K562 (cell line): ENCODE data around the gene CS. TPM values are rescaled to one million over a fixed set of nuclear protein-coding genes. Genes with fewer than 3 reads are reported as not detected.
A peak's percentile ranks its signal among the peaks of the same experiment; 100 is the strongest.

ENCODE experiments used
- EZH2 ChIP-seq: IDR thresholded peaks from 2 replicates; pipeline ENCODE4 v1.6.1; 2012; ENCODE audit warnings: low read depth, mild to moderate bottlenecking, inconsistent platforms, low read length, borderline replicate concordance
- HDGF ChIP-seq: fragments of 450-650 bp; IDR thresholded peaks from 2 replicates; pipeline ENCODE4 v1.6.1; 2016
- L3MBTL2 ChIP-seq: fragments of 450-650 bp; IDR thresholded peaks from 2 replicates; pipeline ENCODE4 v1.6.1; 2016; ENCODE audit warnings: mild to moderate bottlenecking, moderate library complexity
- MBD2 ChIP-seq: sonication (generic); IDR thresholded peaks from 2 replicates; pipeline ENCODE4 v1.6.1; 2016; ENCODE audit warnings: low read depth, borderline replicate concordance
- MTA1 ChIP-seq: fragments of 450-650 bp; IDR thresholded peaks from 2 replicates; pipeline ENCODE4 v1.6.1; 2017; ENCODE audit warnings: borderline replicate concordance
- MTA3 ChIP-seq: fragments of 450-650 bp; formaldehyde crosslinking; IDR thresholded peaks from 2 replicates; pipeline ENCODE4 v1.6.1; 2017; ENCODE audit warnings: mild to moderate bottlenecking, borderline replicate concordance
- NFXL1 ChIP-seq: fragments of 450-650 bp; formaldehyde crosslinking; IDR thresholded peaks from 2 replicates; pipeline ENCODE4 v1.4.0; 2021; ENCODE audit warnings: mild to moderate bottlenecking
- PCBP2 ChIP-seq: fragments of 200-400 bp; formaldehyde crosslinking; IDR thresholded peaks from 2 replicates; pipeline ENCODE4 v1.6.1; 2018; ENCODE audit warnings: low read length, low read depth, mild to moderate bottlenecking, moderate library complexity; ENCODE audit not compliant: poor library complexity, severe bottlenecking
- SP2 ChIP-seq: IDR thresholded peaks from 2 replicates; pipeline ENCODE4 v1.6.1; 2011; ENCODE audit warnings: mild to moderate bottlenecking, low read depth, low read length, moderate library complexity; ENCODE audit not compliant: poor library complexity, severe bottlenecking; ENCODE audit errors: extremely low read depth
- ZNF23 ChIP-seq: fragments of 250-450 bp; sonication (Bioruptor Pico); IDR thresholded peaks from 2 replicates; pipeline ENCODE4 v1.4.0; 2020; ENCODE audit warnings: mild to moderate bottlenecking
- ZNF253 ChIP-seq: fragments of 250-450 bp; sonication (Bioruptor Pico); conservative IDR thresholded peaks from 2 replicates; pipeline ENCODE4 v1.6.1; 2021; ENCODE audit warnings: mild to moderate bottlenecking
- ZNF444 ChIP-seq: fragments of 250-450 bp; sonication (Bioruptor Pico); IDR thresholded peaks from 2 replicates; pipeline ENCODE4 v1.4.0; 2020; ENCODE audit warnings: mild to moderate bottlenecking, moderate library complexity
- ZNF583 ChIP-seq: fragments of 250-450 bp; sonication (Bioruptor Pico); IDR thresholded peaks from 2 replicates; pipeline ENCODE4 v1.4.0; 2020
- polyA plus RNA-seq, 8 experiments: library from polyadenylated mRNA; depleted of rRNA in 4 of 8; stranded (reverse) in 5 of 8; unstranded in 3 of 8; fragments of >200 nt; fragmentation: Nextera tagmentation in 2 of 8; fragmentation: Illumina TruSeq in 1 of 8; extraction: Ambion mirVana in 2 of 8; extraction: Trizol in 1 of 8; gene quantifications; 2 replicates each; pipeline versions ENCODE4 v1.2.1 to v1.2.3, GENCODE V29; 2011 to 2014; ENCODE audit warnings: inconsistent platforms in 1 of 8, missing spikeins in 1 of 8
- total RNA-seq, 7 experiments: library from RNA; depleted of rRNA in 6 of 7; stranded (reverse); fragments of >200 nt in 6 of 7; fragmentation: Illumina TruSeq in 2 of 7; extraction: Trizol in 2 of 7; gene quantifications; 2 replicates each; pipeline versions ENCODE4 v1.2.1 to v1.2.3, GENCODE V29; 2011 to 2021; ENCODE audit warnings: low replicate concordance in 1 of 7
- TF ChIP-seq, protein P1 (sequence below): fragments of 450-650 bp; conservative IDR thresholded peaks from 2 replicates; pipeline ENCODE4 v1.6.1; 2016; ENCODE audit warnings: missing genetic modification characterization, low read depth, mild to moderate bottlenecking, missing compliant biosample characterization, moderate library complexity
- TF ChIP-seq, protein P2 (sequence below): fragments of 250-450 bp; sonication (Bioruptor Pico); IDR thresholded peaks from 2 replicates; pipeline ENCODE4 v1.5.1; 2021; ENCODE audit warnings: mild to moderate bottlenecking
- TF ChIP-seq, protein P3 (sequence below): sonication (generic); formaldehyde crosslinking; IDR thresholded peaks from 2 replicates; pipeline ENCODE4 v1.8.0; 2022; ENCODE audit warnings: missing genetic modification reagents, mild to moderate bottlenecking, borderline replicate concordance
- TF ChIP-seq, protein P4 (sequence below): fragments of 250-450 bp; sonication (Bioruptor Pico); IDR thresholded peaks from 2 replicates; pipeline ENCODE4 v1.8.0; 2021; ENCODE audit warnings: borderline replicate concordance, mild to moderate bottlenecking, moderate library complexity; ENCODE audit not compliant: poor library complexity, severe bottlenecking
- TF ChIP-seq, protein P5 (sequence below): fragments of 250-450 bp; sonication (Bioruptor Pico); IDR thresholded peaks from 2 replicates; pipeline ENCODE4 v1.8.0; 2022; ENCODE audit warnings: moderate library complexity, mild to moderate bottlenecking, inconsistent platforms
- TF ChIP-seq, protein P6 (sequence below): fragments of 250-450 bp; sonication (Bioruptor Pico); IDR thresholded peaks from 2 replicates; pipeline ENCODE4 v1.8.0; 2022; ENCODE audit warnings: inconsistent platforms, mild to moderate bottlenecking, moderate library complexity, borderline replicate concordance
- TF ChIP-seq, protein P7 (sequence below): fragments of 450-650 bp; IDR thresholded peaks from 2 replicates; pipeline ENCODE4 v1.6.1; 2016; ENCODE audit warnings: low read depth, mild to moderate bottlenecking, moderate library complexity

CS gene
- total and polyA plus RNA-seq, 9 of the 15 experiments (the other 6 are each of a cell fraction or from before 2014, with no cell fraction given): 99.9 to 390 (median 149) TPM

- peak; percentile 28; the same call in 1 of the 2 replicates for TF ChIP-seq MTA3
- TF ChIP-seq EZH2: no peak
- TF ChIP-seq, protein P1, sequence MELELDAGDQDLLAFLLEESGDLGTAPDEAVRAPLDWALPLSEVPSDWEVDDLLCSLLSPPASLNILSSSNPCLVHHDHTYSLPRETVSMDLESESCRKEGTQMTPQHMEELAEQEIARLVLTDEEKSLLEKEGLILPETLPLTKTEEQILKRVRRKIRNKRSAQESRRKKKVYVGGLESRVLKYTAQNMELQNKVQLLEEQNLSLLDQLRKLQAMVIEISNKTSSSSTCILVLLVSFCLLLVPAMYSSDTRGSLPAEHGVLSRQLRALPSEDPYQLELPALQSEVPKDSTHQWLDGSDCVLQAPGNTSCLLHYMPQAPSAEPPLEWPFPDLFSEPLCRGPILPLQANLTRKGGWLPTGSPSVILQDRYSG: no peak
- no peak for TF ChIP-seq ZNF23 (CRISPR knock-in tag)
- TF ChIP-seq, protein P2, sequence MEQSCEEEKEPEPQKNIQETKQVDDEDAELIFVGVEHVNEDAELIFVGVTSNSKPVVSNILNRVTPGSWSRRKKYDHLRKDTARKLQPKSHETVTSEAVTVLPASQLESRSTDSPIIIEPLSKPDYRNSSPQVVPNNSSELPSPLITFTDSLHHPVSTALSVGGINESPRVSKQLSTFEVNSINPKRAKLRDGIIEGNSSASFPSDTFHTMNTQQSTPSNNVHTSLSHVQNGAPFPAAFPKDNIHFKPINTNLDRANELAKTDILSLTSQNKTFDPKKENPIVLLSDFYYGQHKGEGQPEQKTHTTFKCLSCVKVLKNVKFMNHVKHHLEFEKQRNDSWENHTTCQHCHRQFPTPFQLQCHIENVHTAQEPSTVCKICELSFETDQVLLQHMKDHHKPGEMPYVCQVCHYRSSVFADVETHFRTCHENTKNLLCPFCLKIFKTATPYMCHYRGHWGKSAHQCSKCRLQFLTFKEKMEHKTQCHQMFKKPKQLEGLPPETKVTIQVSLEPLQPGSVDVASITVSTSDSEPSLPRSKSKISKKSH: no peak
- TF ChIP-seq HDGF: no peak
- TF ChIP-seq, protein P3, sequence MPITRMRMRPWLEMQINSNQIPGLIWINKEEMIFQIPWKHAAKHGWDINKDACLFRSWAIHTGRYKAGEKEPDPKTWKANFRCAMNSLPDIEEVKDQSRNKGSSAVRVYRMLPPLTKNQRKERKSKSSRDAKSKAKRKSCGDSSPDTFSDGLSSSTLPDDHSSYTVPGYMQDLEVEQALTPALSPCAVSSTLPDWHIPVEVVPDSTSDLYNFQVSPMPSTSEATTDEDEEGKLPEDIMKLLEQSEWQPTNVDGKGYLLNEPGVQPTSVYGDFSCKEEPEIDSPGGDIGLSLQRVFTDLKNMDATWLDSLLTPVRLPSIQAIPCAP (CRISPR knock-in tag): no peak
- TF ChIP-seq, protein P4, sequence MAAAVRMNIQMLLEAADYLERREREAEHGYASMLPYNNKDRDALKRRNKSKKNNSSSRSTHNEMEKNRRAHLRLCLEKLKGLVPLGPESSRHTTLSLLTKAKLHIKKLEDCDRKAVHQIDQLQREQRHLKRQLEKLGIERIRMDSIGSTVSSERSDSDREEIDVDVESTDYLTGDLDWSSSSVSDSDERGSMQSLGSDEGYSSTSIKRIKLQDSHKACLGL (CRISPR knock-in tag): no peak
- TF ChIP-seq, protein P5, sequence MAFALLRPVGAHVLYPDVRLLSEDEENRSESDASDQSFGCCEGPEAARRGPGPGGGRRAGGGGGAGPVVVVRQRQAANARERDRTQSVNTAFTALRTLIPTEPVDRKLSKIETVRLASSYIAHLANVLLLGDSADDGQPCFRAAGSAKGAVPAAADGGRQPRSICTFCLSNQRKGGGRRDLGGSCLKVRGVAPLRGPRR (CRISPR knock-in tag): no peak
- TF ChIP-seq L3MBTL2: peak; percentile 85
- TF ChIP-seq ZNF444: no peak
- TF ChIP-seq, protein P6, sequence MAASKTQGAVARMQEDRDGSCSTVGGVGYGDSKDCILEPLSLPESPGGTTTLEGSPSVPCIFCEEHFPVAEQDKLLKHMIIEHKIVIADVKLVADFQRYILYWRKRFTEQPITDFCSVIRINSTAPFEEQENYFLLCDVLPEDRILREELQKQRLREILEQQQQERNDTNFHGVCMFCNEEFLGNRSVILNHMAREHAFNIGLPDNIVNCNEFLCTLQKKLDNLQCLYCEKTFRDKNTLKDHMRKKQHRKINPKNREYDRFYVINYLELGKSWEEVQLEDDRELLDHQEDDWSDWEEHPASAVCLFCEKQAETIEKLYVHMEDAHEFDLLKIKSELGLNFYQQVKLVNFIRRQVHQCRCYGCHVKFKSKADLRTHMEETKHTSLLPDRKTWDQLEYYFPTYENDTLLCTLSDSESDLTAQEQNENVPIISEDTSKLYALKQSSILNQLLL (CRISPR knock-in tag): no peak
- TF ChIP-seq PCBP2: no peak
- no peak for TF ChIP-seq ZNF253 (CRISPR knock-in tag)
- TF ChIP-seq ZNF583 (CRISPR knock-in tag): no peak
- peak; percentile 60; the same call in 1 of the 2 replicates for TF ChIP-seq MBD2
- no peak for TF ChIP-seq SP2
- TF ChIP-seq, protein P7, sequence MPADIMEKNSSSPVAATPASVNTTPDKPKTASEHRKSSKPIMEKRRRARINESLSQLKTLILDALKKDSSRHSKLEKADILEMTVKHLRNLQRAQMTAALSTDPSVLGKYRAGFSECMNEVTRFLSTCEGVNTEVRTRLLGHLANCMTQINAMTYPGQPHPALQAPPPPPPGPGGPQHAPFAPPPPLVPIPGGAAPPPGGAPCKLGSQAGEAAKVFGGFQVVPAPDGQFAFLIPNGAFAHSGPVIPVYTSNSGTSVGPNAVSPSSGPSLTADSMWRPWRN: no peak
- no peak for TF ChIP-seq NFXL1 (CRISPR knock-in tag)
- no peak for TF ChIP-seq MTA1
These were observed 15.7 kb upstream of the CS start, which contains the start of gene CNPY2 (continued) for GRCh38 chr12:56315622-56316473.
